CD4-positive, alpha-beta T cell treated with Interferon alpha-2 for 1 hour (primary cell): ENCODE measurements around the gene SLC25A26.

Source experiments
- DNase-seq, 2 donors: peaks; one replicate each; pipeline ENCODE4 v3.0.0-alpha.2; 2020 to 2022

SLC25A26 gene

DNA sequence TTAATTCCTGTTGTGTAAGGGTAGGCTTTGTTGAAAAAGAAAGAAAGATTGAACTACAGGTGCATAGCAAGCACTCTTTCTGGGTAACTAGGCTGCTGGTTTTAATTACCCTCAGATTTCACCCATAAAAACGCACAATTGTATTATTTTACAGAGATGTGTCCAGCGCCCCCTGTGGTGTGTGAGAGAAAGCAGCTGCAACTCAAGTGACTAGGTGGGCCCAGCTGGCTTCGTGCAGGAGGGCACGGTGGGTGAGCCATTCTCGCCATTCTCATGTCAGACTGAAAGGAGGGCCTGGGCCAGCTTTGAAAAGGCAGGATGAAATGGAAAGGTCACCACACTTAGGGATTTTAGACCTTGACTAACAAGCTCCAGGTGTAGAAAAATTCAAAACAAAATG lies 157.5 kb downstream of the SLC25A26 start:
- peak; percentile 25 to 63 for DNase-seq

DNA sequence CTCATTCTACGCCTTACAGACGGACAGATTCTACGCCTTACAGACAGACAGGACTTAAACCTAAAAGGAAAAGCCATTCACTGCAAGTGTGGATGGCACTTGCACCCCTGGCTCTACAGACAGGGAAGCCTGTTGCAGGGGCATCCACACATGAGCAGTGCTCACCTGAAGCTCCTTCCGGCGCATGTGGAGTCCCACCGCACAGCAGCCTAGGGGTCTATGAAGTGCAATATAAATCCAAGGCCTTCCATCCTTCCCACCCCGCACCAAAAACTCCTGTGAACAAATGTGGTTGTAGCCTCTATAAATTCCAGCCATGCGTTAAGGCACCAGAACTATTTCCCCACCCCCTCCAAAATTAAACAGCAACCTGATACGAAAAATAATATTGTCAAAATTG lies 158.8 kb downstream of the SLC25A26 start:
- no peak for DNase-seq

DNA sequence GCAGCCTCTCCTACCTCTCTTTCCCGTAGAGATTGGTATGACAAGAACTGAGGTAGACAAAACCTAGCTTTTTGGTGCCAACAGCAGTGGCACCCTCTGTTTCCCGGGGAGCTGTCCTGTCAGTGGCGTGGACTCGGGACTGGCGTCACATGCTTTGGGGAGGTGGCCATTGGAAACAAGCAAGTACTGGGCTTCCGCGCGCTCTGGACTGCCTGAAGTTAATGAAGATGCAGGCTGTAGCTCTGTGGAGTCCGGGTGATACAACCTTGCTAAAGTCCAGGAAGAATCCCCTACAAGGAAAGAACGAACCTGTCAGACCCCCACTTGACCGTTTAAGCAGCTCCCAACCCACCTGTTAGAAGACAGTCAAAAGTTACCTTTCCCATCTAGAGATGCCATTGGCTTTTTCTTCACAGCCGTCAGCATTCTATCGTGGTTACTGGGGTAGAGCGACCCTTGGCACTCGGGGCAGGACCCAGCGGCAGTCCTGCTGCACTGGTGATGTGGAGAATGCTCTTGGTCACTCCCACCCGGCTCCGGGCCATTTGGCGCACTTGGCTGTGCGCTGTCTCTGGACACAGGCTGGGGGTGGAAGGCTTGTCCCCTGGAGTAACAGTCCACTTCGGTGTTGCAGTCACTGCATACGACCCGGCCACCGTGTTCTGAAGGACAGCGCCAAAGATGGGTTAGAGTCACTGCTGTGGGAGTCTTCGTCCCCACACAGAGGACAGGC lies 159.6 kb downstream of the SLC25A26 start:
- DNase-seq: no peak

DNA sequence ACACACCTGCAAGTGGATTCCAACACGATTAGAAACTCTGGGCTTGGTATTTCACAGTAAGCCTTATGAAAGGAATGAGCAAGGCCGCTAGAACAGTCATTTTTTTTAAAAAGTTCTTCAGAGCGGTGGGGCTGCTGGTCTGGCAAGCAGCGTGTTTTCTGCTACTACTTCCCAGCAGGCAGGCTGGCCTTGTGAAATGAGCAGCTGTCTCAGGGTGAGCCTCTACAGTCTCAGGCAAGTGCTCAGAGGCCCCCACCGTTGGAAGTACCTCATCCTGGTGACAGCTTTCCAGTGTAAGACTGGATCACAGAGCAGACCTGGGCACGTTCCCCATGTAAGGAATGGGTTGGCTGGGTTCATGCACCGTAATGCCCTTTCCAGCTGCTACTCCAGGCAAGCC lies 160.8 kb downstream of the SLC25A26 start:
- DNase-seq: no peak

DNA sequence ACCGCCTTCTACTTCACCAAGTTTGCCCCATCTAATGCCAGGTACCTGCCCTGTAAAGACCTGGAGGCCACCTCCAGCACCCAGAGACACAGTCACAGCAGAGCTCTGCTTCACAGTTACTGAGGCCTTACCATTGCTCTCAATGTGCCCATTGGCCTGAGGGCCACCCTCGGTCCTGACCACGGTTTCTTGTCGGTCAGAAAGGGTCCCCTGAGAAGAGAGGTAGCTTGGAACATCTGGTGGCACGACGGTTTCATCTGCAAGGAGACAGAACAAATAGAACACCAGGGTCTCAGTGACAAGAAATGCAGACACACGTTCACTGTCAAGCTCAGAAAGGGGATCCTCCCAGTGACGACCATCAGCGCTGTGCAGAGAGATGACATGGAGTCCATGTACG lies 161.3 kb downstream of the SLC25A26 start:
- no peak for DNase-seq

DNA sequence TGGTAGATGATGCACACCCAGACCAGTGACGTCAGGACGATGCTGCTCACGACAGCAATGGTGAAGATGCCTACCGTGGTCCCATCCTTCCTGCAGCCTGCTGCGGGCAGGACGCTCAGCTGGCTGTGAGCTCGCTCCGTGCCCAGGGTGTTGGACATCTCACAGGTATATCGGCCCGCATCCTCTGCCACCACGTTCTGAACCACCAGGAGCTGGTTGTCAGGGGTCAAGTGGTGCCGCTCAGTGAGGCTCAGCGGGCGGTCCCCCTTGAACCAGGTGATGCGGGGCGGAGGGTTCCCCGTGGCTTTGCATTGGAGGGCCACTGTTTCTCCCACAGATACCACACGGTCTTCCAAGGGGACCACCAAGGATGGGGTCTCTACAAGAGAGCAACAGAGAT lies 162.2 kb downstream of the SLC25A26 start:
- DNase-seq: no peak

DNA sequence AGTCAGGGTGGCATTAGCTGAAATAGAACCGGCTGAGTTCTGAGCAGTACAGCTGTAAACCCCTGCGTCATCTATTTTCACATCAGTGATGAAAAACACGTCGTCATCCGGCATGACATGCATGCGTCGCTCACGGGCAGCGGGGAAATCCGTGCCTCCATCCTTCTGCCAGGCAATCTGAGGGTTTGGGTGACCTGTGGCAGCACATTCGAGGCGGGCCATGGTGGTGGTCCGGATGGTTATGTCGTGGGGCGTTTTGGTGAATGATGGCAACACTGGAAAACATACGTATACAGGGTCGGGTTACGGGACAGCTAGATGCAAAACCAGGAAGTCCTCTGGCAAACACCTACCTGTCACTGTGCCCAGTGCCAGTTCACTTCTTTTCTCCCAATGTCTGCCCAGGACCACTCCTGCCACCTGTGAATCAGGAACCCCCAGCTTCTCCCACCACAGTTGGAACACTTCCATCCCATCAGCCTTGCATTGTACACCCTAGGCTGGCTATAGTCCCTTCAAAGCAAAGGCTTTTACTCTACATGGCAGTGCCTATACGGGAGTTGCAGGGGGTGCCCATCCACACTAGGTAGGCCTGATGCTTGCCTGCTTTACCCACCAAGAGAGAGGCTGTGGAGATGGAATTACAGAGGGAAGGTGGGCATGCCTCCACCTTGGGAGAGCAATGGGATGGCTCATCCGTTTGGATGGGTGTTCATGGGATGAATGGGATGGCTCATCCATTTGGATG lies 163.4 kb downstream of the SLC25A26 start:
- DNase-seq: no peak

DNA sequence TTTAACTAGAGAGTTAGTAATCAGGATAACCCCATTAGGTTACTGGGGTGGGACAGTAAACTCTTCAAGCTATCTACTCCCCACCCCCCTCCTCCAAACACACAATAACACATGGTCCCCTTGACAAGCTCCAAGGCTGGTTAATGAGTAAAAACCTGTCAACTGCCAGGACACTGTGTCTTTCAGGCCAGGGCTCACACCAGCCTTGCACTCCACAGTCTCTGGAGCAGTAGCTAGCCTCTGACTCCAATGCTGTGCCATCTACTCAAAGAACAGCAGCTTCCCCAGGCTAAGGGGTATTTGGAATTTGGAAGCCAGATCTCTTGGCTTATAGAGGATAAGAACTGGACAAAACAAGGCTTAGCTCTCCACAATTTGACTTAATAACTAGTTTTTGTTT lies 164.3 kb downstream of the SLC25A26 start:
- DNase-seq: no peak

DNA sequence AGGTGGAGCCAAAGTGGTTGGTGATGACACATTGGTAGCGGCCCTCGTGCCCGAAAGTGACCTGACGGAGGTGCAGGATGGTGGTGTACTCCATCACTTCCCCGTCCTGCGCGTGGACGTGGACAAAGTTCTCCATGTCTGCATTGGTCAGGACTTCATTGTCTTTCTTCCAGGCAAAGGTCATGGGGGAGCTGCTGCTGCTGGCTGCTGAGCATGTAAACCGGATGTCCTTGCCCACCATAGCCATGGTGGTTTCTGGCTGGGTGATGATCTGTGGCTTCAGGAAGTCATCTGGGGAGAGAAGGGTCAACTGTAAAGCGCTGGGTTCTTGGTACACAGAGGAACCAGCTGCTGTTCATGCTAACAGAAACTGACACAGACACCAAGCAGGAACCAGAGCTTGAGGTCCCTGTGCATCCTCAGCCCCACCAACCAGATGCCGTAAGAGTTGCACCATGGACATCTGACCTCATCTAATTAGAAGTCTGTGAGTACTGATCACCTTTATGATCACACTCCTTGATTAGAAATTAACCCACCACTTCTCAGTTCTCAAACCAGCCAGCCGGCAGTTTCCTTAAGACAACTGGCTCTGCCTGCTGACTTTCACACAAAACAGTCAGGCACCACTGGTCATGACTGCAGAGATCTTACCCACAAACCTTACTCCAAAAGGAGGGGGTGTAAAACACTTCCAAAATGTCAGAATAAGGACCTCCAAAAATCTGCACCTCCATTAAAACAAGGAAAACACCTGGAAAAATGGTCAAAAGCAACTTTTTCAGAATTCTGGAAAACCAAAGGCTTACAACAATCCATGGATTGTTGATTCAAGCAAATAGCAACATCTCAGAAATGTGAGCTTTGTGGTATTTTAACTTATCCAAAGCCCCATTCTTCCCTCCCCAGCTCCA lies 165.5 kb downstream of the SLC25A26 start:
- no peak for DNase-seq

DNA sequence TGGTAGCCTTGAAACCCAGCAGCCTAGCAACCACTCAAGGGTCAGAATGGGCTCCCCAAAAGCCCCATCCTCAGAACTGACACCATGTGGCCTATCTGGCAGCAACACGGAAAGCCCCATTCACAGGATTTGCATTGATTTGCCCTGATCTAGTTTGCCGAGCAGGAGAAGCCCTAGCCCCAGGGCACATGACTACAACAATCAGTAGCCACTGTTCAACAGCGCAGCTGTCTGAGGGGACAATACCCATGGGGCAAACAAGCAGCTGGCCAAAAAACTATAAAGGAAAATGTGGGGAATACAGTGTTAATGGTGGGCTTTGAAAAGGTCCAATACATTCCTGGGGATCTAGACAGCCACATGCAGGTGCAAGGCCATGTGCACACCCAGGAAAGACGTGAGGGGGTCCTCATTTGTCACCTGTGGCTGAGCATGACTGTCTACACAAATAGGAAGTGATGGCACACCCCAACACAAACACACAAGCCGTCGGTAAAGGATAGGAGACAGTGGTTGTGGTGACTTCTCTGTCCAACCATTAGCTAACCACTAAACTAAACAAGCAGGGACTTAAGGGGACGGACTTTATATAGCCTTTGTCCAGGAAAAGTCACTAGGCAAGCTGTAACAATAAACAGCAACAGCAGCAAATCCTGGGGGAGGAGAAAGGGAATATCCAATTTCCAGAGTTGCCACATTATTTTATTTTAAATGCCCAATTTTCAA lies 166.3 kb downstream of the SLC25A26 start:
- peak in 1 of 2 donors; percentile 12 for DNase-seq

DNA sequence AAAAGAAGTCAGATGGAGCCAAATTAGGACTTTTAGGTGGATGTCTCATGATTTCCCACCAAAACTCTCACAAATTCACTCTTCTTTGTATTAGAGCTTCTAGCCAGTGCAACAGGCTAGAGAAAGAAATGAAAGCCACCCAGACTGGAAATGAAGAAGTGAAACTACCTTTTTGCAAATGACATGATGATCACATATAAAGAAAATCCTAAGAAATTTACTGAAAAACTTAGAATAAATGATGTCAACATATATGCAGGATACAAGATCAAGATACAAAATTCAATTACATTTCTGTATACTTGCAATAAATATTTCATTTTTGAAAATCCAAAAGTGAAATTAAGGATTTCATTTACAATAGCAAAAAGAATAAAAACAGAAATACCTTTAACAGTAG lies 169.2 kb downstream of the SLC25A26 start:
- peak in 1 of 2 donors; percentile 26 for DNase-seq

DNA sequence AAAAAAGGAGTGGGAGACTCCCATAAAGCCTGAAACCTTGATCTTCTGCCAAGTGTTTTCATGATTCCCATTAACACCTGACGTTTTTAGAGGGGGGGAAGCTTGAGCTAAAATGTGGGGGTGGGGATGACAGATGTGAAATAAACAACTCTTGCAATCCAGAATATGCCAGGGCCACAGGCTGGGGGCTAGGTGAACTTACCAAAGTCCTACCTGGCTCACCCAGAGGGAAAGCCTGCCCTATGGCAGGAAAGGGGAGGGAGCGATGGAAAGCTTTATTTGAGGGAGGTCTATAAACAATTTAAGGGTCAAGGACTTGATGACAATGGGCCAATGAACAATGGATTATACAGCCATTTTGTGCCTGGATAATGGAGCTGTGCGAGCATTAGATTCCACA lies 171.7 kb downstream of the SLC25A26 start:
- no peak for DNase-seq

DNA sequence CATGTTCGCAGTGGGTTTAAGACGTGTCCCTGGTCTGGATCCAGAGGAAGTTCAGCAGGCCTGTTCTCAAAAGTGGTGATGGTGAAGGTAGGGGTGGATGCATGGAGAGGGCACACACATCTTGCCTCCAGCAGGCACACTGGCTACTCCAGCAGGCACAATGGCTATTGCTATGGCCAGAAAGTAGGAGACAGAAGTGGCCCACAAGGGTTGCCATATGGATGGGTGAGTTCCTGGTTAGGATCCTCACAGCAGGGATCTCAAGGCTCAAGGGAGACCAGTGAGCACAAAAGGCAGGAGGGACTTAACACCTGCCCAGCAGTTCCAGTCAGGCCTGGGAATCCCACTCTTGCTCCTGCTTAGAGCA lies 172.1 kb downstream of the SLC25A26 start:
- DNase-seq: no peak

DNA sequence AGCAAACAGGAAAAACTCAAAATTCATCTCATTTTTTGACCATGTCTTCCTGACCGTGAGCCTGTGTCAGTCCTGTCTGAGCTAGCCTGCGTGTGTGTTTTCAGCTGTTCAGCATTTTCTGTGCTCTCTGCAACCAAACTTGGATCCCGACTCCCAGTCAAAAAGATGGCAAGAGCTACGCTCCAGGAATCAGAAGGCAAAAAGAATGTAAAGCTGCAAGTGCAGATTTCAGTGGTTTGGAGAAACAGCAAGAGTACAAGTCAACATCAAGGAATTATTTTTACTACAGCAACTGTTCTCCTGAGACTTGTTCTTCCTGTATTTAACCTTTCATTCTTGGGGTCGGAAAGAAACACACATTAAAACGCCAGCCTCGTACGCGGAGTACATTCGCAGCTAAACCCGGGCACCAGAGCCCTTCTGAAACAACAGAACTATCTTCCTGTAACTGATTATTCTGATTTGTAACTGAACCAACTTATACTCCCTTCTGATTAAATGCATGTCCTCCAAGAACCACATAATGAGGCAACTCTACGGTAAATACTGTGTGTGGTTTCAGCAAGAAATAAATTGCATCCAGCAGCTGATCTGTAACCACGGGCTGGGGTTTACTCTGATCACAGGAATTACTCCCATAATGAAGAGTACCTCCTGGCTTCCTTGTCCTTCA lies 172.7 kb downstream of the SLC25A26 start:
- DNase-seq: no peak

DNA sequence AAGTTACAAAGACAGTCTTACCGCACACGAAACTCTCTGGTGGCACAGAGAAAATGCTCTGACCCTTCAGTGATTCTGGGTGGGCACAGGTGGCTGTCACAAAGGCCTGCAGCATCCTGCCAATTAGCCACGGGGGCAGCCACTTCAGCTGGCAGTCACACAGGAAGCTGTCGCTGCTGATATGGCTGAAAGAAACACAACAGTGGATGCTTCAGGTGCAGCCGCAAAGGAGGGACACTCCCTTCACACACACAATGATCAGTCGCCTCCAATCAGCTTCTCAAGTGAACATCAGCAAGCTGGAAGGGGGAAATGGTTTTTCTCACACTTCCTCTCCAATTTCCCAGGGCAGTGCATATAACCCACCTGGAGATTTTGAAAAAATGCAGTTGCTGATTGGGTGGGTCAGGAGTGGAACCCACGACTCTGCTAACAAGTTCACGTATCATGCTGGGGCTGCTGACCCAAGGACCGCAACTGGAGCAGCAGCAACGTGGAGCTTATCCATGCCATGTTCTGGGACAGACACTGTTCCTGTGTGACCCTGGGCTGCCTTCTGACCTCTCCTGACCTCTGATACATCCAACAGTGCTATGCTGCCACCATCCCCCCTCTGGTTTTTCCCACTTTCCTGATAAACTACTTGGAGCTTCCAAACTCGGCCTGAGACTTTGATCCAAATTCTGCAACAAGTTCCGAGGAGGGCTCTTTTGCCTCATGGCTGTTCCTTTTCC lies 173.4 kb downstream of the SLC25A26 start:
- DNase-seq: peak; percentile 68 to 74

DNA sequence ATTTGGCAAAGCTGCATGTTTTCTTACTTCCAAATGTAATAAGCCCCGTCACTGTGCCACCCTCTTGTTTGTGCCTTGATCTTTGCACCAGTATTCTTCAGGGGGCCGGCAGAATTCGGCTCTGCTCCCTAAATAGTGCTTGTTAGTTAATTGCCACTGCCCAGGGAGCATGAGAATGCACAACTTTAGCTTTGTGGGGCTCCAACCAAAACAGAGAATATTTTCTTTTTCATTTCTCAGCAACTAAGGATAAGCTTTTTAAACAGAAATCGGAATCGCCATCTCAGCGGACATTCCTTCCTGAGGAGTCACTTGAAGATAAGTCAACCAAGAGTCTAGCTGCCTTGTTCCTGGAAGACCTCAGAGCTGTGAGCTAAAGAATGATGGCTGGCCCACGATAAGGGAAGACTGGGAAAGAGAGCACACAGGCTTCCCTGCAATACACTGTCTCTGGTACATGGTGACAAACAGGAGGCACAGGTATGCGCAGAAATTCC lies 174.0 kb downstream of the SLC25A26 start:
- no peak for DNase-seq

DNA sequence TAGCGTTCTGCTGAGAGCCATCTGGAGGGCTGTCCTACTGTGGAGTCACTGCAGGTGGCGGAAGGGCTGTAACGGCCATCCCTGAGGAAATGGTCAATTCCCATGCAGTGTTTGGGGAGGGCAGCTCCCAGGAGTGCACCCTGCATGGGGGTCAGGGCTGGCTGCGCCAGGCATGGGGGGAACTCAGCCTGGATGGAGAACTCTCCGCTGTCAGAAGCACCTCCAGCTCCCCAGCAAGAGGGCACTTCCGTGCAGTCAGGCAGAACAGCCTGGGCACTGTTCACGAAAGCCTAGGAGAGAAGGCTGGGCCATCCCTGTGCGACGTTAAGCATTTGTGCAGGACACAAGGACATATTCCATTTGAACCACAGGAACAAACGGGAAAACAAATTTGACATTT lies 174.8 kb downstream of the SLC25A26 start:
- no peak for DNase-seq

DNA sequence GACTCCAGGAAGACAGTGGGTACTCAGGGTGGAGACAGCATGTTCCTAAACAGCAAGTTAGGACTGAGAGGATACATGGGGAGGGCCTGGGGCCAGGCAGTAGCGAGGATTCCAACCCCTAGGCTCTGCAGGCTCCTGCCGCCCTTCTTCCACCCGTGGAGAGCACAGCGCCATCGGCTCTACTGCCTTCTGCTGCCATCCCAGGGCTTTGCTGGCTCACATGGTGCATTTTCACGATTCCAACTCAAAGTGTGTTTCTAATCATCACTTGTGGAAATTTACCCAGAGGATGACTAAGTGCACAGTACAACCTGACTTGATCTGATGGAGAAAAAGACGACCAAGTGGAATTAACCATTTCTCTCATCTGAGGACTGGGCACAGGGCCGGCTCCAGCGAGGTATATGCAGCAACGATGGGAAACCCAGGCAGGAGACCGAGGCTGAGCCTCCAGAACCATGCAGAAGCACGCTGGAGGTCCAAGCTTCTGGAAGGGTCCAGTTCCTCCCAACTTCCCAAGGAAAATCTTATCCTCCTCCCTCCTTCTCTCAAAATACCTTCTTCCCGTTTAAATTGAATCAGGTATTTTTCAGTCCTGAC lies 175.5 kb downstream of the SLC25A26 start:
- DNase-seq: no peak

DNA sequence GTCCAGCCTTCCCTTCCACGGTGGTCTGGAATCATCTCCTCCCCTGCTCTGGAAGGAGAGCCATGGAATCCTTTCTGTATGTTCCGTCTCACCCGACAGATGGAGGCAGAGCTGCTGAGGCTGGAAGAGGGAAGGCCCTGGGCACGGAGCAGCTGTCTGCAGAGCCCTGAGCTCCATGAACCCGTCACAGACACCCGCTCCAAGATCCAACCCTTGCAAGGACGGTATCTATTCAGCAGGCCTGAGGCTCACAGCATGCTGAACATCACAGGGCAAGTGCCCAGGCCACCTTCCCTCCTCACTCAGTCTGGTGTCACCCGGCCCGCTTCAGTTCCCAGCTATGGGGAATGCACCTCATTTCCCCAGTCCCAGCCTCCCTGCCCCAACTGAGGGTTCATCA lies 176.1 kb downstream of the SLC25A26 start:
- DNase-seq: no peak

DNA sequence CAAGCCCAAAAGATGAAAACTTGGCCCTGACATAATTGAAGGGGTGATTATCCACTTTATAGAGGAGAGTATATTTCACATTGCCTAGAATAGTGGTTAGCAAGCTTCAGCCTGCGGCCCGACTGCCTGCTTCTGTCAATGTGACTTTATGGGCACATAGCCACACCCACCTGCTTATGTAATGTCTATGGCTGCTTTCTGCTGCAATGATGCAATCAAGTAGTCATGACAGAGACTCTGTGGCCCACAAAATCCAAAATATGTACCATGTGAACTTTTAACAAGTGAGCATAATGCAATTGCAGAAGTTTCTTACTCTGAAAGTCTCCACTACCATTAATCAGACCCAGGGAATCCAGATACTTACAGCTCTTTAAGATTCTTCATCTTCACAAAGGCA lies 176.9 kb downstream of the SLC25A26 start:
- no peak for DNase-seq
